ENCODE data around the gene BZW1. TPM values are rescaled to one million over a fixed set of nuclear protein-coding genes. Genes with fewer than 3 reads are reported as not detected.

The BZW1 gene
- total RNA-seq = 580 and 584 TPM in 2 replicates

GRCh38 chr2:200811333-200812121 is at the start of gene BZW1:
Gene BZW1, plus strand, starts transcription at chr2:200811910. Its CDS starts 1,308 bp downstream, at chr2:200813218.

GRCh38 chr2:200864176-200865034 is 52.7 kb downstream of the BZW1 start, which contains the start of gene CLK1:
Gene CLK1, minus strand, starts transcription at chr2:200864658. Its CDS starts 2,796 bp downstream, at chr2:200861862.

Other genes starting within 250 kb of the BZW1 start
- gene AOX1, start 225.9 kb upstream of the BZW1 start, total RNA-seq = 0.43 and 1.5 TPM in 2 replicates
- gene CLK1, start 52.7 kb downstream of the BZW1 start, total RNA-seq = 80.6 and 103 TPM in 2 replicates
- gene PPIL3, start 77.2 kb downstream of the BZW1 start, total RNA-seq = 16.4 and 32.7 TPM in 2 replicates
- 12.0 and 12.3 TPM in 2 replicates for gene NIF3L1, start 77.5 kb downstream of the BZW1 start, total RNA-seq
- 13.0 and 20.6 TPM in 2 replicates for gene ORC2, start 151.8 kb downstream of the BZW1 start, total RNA-seq

All from dermis lymphatic vessel endothelial cell (primary cell).